PC-3 (cell line): ENCODE measurements around the gene NPW. TPM values are rescaled to one million over a fixed set of nuclear protein-coding genes. Genes with fewer than 3 reads are reported as not detected.

ENCODE experiments used
- ATAC-seq: fragments of 200-7000 bp; cut with Tn5 transposase; 2 replicates; pipeline ENCODE4 v1.9.1; 2020; ENCODE audit warnings: mild to moderate bottlenecking, moderate library complexity
- BruUV-seq: library from RNA; stranded (reverse); fragments of 400-500 nt; replicated peaks from 2 replicates; lab custom pipeline; 2021; lab: Mats Ljungman, UMichigan
- CTCF ChIA-PET: fragments of 300-600 bp; sonication (Branson Sonifier 250); formaldehyde crosslinking; loops from one replicate; lab custom pipeline; 2022; ENCODE audit warnings: antibody characterized with exemption; lab: Charles Lee
- POLR2A ChIA-PET: fragments of 300-600 bp; sonication (Branson Sonifier 250); formaldehyde crosslinking; loops from one replicate; lab custom pipeline; 2022; ENCODE audit warnings: antibody characterized with exemption; ENCODE audit not compliant: unreplicated experiment; lab: Charles Lee
- DNase-seq: peaks from one replicate; pipeline ENCODE4 v3.0.0-alpha.2; 2015
- H2AFZ ChIP-seq: fragments of 300-600 bp; sonication (generic); 2 replicates; pipeline ENCODE4 v1.6.0; 2016; ENCODE audit warnings: antibody characterized with exemption, low read length
- H3F3A ChIP-seq: fragments of 300-600 bp; sonication (generic); one replicate; pipeline ENCODE4 v1.6.0; 2017; ENCODE audit warnings: antibody characterized with exemption, low read length, control low read depth, mild to moderate bottlenecking; ENCODE audit not compliant: unreplicated experiment
- H3K27ac ChIP-seq: fragments of 300-600 bp; sonication (generic); 2 replicates; pipeline ENCODE4 v1.5.1; 2016; ENCODE audit warnings: mild to moderate bottlenecking, low read length
- H3K27me3 ChIP-seq: fragments of 300-600 bp; sonication (generic); 2 replicates; pipeline ENCODE4 v1.6.1; 2016; ENCODE audit warnings: low read length, mixed read lengths
- H3K36me3 ChIP-seq: fragments of 300-600 bp; sonication (generic); 2 replicates; pipeline ENCODE4 v1.6.1; 2016; ENCODE audit warnings: low read depth, mixed run types, low read length, mixed read lengths
- H3K4me1 ChIP-seq: fragments of 300-600 bp; sonication (generic); 2 replicates; pipeline ENCODE4 v1.5.1; 2016; ENCODE audit warnings: low read length; ENCODE audit not compliant: insufficient read depth
- H3K4me2 ChIP-seq: fragments of 300-600 bp; sonication (generic); 2 replicates; pipeline ENCODE4 v1.6.0; 2016; ENCODE audit warnings: low read length
- H3K4me3 ChIP-seq: fragments of 300-600 bp; sonication (generic); 2 replicates; pipeline ENCODE4 v1.5.1; 2016; ENCODE audit warnings: mild to moderate bottlenecking, low read length, mixed read lengths
- H3K79me2 ChIP-seq: fragments of 300-600 bp; sonication (generic); 2 replicates; pipeline ENCODE4 v1.6.1; 2017; ENCODE audit warnings: low read length, mixed read lengths
- H3K9ac ChIP-seq: fragments of 300-600 bp; sonication (generic); 2 replicates; pipeline ENCODE4 v1.6.0; 2016; ENCODE audit warnings: mild to moderate bottlenecking, low read length
- H3K9me2 ChIP-seq: fragments of 300-600 bp; sonication (generic); replicated peaks from 2 replicates; pipeline ENCODE4 v1.6.1; 2016; ENCODE audit warnings: mixed run types, low read length, mixed read lengths
- H3K9me3 ChIP-seq: fragments of 300-600 bp; sonication (generic); 2 replicates; pipeline ENCODE4 v1.6.1; 2016; ENCODE audit warnings: low read length, mixed read lengths
- H4K20me1 ChIP-seq: fragments of 300-600 bp; sonication (generic); 2 replicates; pipeline ENCODE4 v1.6.1; 2016; ENCODE audit warnings: low read length, mixed read lengths
- EZH2 ChIP-seq: fragments of 300-600 bp; sonication (generic); IDR thresholded peaks from one replicate; pipeline ENCODE4 v1.6.1; 2017; ENCODE audit warnings: antibody characterized with exemption, mild to moderate bottlenecking, low read length; ENCODE audit not compliant: unreplicated experiment
- EZH2phosphoT487 ChIP-seq: fragments of 300-600 bp; sonication (generic); IDR thresholded peaks from 2 replicates; pipeline ENCODE4 v1.6.1; 2018; ENCODE audit warnings: mild to moderate bottlenecking, antibody characterized with exemption, low read length, borderline replicate concordance
- intact Hi-C: fragments of 100-400 bp; cut with micrococcal nuclease; formaldehyde crosslinking; loops from 2 replicates; pipeline ENCODE4 v1.9.0; 2023
- total RNA-seq: library from RNA; depleted of rRNA; stranded (reverse); fragments of >200 nt; gene quantifications from 2 replicates; pipeline ENCODE4 v1.2.3, GENCODE V29; 2014
- TF ChIP-seq, protein P1 (sequence below): fragments of 300-600 bp; sonication (generic); conservative IDR thresholded peaks from 2 replicates; pipeline ENCODE4 v1.5.1; 2017; ENCODE audit warnings: antibody characterized with exemption, low read depth, mild to moderate bottlenecking, low read length

The NPW gene
- total RNA-seq, 1 experiment from 2014 or later: 3.8 TPM

DNA sequence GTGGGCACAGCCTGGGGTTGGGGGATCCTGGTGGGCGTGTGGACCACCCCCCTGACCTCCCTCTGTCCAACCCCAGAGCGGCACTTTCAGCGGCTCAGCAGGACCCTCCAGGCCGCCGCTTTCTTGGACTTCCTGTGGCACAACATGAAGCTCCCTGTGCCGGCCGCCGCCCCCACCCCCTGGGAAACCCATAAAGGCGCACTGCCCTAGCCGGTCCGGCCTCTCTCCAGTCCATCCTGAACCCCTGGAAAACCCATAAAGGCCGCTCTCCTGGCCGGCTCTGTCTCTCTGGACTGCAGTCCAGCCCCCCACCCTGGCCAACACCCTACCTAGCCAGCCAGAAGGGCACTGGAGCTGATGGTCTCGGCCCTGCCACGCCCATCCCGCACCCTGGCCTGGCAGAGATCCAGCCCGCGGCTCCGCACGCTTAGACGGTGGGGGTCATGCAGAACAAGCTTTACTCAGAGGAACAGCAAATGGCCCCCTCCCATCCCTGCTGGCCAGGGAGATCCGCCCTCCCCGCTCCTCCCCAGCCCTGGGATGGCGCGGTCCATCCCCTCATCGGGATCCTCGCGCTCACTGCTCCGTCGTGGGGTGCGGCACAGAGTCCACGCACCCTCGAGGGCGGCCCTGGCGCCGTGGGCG lies 41.0 kb upstream of the NPW start:
- no peaks in the 10 kb centered on the region for H4K20me1 ChIP-seq
- peak overlapping the region; percentile 88 for H3K4me2 ChIP-seq
- peaks cover 3% of the 10 kb centered on the region for H3K79me2 ChIP-seq
- peaks cover 3% of the 10 kb centered on the region for H3F3A ChIP-seq
- intact Hi-C loops: no loop called here
- no peaks in the 10 kb centered on the region for H3K9me3 ChIP-seq
- H3K4me3 ChIP-seq: peak overlapping the region; percentile 64; the same call in 1 of the 2 replicates
- no peak overlapping the region for H3K9ac ChIP-seq
- DNase-seq: no peak
- CTCF ChIA-PET: no interaction called here
- H3K9me2 ChIP-seq: no peaks in the 10 kb centered on the region
- no peak for TF ChIP-seq EZH2
- TF ChIP-seq, protein P1, sequence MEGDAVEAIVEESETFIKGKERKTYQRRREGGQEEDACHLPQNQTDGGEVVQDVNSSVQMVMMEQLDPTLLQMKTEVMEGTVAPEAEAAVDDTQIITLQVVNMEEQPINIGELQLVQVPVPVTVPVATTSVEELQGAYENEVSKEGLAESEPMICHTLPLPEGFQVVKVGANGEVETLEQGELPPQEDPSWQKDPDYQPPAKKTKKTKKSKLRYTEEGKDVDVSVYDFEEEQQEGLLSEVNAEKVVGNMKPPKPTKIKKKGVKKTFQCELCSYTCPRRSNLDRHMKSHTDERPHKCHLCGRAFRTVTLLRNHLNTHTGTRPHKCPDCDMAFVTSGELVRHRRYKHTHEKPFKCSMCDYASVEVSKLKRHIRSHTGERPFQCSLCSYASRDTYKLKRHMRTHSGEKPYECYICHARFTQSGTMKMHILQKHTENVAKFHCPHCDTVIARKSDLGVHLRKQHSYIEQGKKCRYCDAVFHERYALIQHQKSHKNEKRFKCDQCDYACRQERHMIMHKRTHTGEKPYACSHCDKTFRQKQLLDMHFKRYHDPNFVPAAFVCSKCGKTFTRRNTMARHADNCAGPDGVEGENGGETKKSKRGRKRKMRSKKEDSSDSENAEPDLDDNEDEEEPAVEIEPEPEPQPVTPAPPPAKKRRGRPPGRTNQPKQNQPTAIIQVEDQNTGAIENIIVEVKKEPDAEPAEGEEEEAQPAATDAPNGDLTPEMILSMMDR: no peak
- TF ChIP-seq EZH2phosphoT487: no peak
- no TSS peak for BruUV-seq
- H3K4me1 ChIP-seq: peaks cover 33% of the 10 kb centered on the region
- POLR2A ChIA-PET: interaction anchor here (0.6 kb wide), 1 partner anchor 14 kb away, joined by 5 read pairs; the partner anchor contains the start of gene RPS2
- ATAC-seq: no peak
- no peak overlapping the region for H3K27ac ChIP-seq
- no peak overlapping the region for H2AFZ ChIP-seq
- H3K27me3 ChIP-seq: no peaks in the 10 kb centered on the region
- H3K36me3 ChIP-seq: no peaks in the 10 kb centered on the region

- peaks cover 3% of the 10 kb centered on the region for H3F3A ChIP-seq
- ATAC-seq (peak; percentile 33), DNase-seq (peak; percentile 85)
- no peaks in the 10 kb centered on the region for H3K9me2 ChIP-seq
- H2AFZ ChIP-seq: no peak overlapping the region
- H3K4me2 ChIP-seq: peak overlapping the region; percentile 88
- H3K36me3 ChIP-seq: no peaks in the 10 kb centered on the region
- peak overlapping the region; percentile 64 for H3K4me3 ChIP-seq
- ChIA-PET POLR2A (no interaction called here), CTCF (no interaction called here)
- no peaks in the 10 kb centered on the region for H3K27me3 ChIP-seq
- H3K4me1 ChIP-seq: peaks cover 33% of the 10 kb centered on the region
- H3K9me3 ChIP-seq: no peaks in the 10 kb centered on the region
- H4K20me1 ChIP-seq: no peaks in the 10 kb centered on the region
- intact Hi-C loops: no loop called here
- no peak overlapping the region for H3K9ac ChIP-seq
- H3K79me2 ChIP-seq: peaks cover 2% of the 10 kb centered on the region; the same call in 1 of the 2 replicates
- TF ChIP-seq, protein P1: no peak
- no peak for TF ChIP-seq EZH2
- TF ChIP-seq EZH2phosphoT487: no peak
- BruUV-seq: TSS peak; percentile 13
- no peak overlapping the region for H3K27ac ChIP-seq
These were observed 40.1 kb upstream of the NPW start for GRCh38 chr16:1979271-1980029.
